Breast epithelium (tissue), 3 donors: ENCODE measurements around the gene KCNIP3.

Experiments used
- CTCF ChIP-seq, 3 donors: fragments of 450-650 bp; IDR thresholded peaks; one replicate each; pipeline ENCODE4 v1.5.1; 2016 to 2017; ENCODE audit warnings: antibody characterized with exemption in 3 of 3, mild to moderate bottlenecking in 3 of 3, moderate library complexity in 3 of 3
- POLR2A ChIP-seq: fragments of 450-650 bp; IDR thresholded peaks from one replicate; pipeline ENCODE4 v1.6.1; 2016; ENCODE audit warnings: antibody characterized with exemption, mild to moderate bottlenecking, moderate library complexity

GRCh38 chr2:95392320-95392719 is 95.2 kb downstream of the KCNIP3 start:
- TF ChIP-seq CTCF (IDR thresholded peaks at IDR 0.05), result no peak
- no peak for TF ChIP-seq POLR2A
